Testis (tissue), 3 donors: Measurements from ENCODE around the gene IL17RA. TPM values are rescaled to one million over a fixed set of nuclear protein-coding genes. Genes with fewer than 3 reads are reported as not detected.

ENCODE experiments used
- DNase-seq: peaks from one replicate; pipeline ENCODE4 v3.0.0-alpha.2; 2019
- H3K27ac ChIP-seq, 2 donors: fragments of 200-600 bp; sonication (generic); one replicate each; pipeline ENCODE4 v1.5.1; 2019
- H3K27me3 ChIP-seq: fragments of 200-600 bp; sonication (generic); one replicate; pipeline ENCODE4 v1.5.1; 2019
- H3K36me3 ChIP-seq: fragments of 200-600 bp; sonication (generic); one replicate; pipeline ENCODE4 v1.5.1; 2017; ENCODE audit warnings: low read depth; ENCODE audit errors: missing control alignments
- H3K4me1 ChIP-seq: fragments of 200-600 bp; sonication (generic); one replicate; pipeline ENCODE4 v1.5.1; 2019
- H3K4me3 ChIP-seq, 2 donors: fragments of 200-600 bp; sonication (generic); one replicate each; pipeline ENCODE4 v1.5.1; 2017 to 2019
- H3K9me3 ChIP-seq: fragments of 200-600 bp; sonication (generic); one replicate; pipeline ENCODE4 v1.5.1; 2017
- CTCF ChIP-seq, 3 experiments: fragments of 450-650 bp in 2 of 3; fragments of 200-600 bp in 1 of 3; sonication (generic) in 1 of 3; IDR thresholded peaks; one replicate each; pipeline ENCODE4 v1.5.1; 2016 to 2019; ENCODE audit warnings: antibody characterized with exemption in 3 of 3, mild to moderate bottlenecking in 2 of 3, moderate library complexity in 1 of 3
- POLR2A ChIP-seq: fragments of 450-650 bp; IDR thresholded peaks from one replicate; pipeline ENCODE4 v1.6.1; 2017; ENCODE audit warnings: antibody characterized with exemption, mild to moderate bottlenecking, moderate library complexity
- WGBS, 2 donors: methylation state at CpG; one replicate each; pipeline ENCODE4 v1.1.5; 2018; 5-methylcytosine and 5-hydroxymethylcytosine counted together
- intact Hi-C: fragments of 100-400 bp; cut with DNase I; formaldehyde crosslinking; loops from one replicate; pipeline ENCODE4 v1.15.1; 2023; ENCODE audit warnings: low total_unique reads
- polyA plus RNA-seq: library from polyadenylated mRNA; stranded (reverse); fragments of 350-450 nt; fragmentation: Illumina TruSeq; extraction: RNeasy Lipid Tissue Mini Kit (QIAGEN cat#74804); gene quantifications from one replicate; pipeline ENCODE4 v1.2.3, GENCODE V29; 2014; ENCODE audit warnings: low read depth, low replicate concordance; ENCODE audit not compliant: insufficient read depth
- total RNA-seq, 2 donors: library from RNA; depleted of rRNA; stranded (reverse); fragments of >200 nt; gene quantifications; one replicate each; pipeline ENCODE4 v1.2.3, GENCODE V29; 2016

IL17RA gene
- total and polyA plus RNA-seq, 3 donors from 2014 or later = 6.8 to 12.8 (median 8.3) TPM

- no peak overlapping the region for H3K4me3 ChIP-seq
- H3K9me3 ChIP-seq = no peaks in the 10 kb centered on the region
- H3K27me3 ChIP-seq = no peaks in the 10 kb centered on the region
- intact Hi-C loops = no loop called here
- H3K27ac ChIP-seq = no peak overlapping the region
- no peak for TF ChIP-seq CTCF (IDR thresholded peaks at IDR 0.05)
- no peak for TF ChIP-seq POLR2A
- WGBS, 2 donors = 90 to 97% methylated on average over 7 to 13 of the region's 14 CpGs
- H3K4me1 ChIP-seq = no peaks in the 10 kb centered on the region
- no peaks in the 10 kb centered on the region for H3K36me3 ChIP-seq
- DNase-seq = no peak
Observed at GRCh38 chr22:17104336-17104935, 19.6 kb downstream of the IL17RA start.

- H3K4me3 ChIP-seq = no peak overlapping the region
- H3K4me1 ChIP-seq = no peaks in the 10 kb centered on the region
- DNase-seq = no peak
- TF ChIP-seq POLR2A (no peak), CTCF (IDR thresholded peaks at IDR 0.05) (no peak)
- no peak overlapping the region for H3K27ac ChIP-seq
- intact Hi-C loops = no loop called here
- no peaks in the 10 kb centered on the region for H3K36me3 ChIP-seq
- no peaks in the 10 kb centered on the region for H3K27me3 ChIP-seq
- WGBS, 2 donors = 84 to 88% methylated on average over 11 to 22 of the region's 22 CpGs
- H3K9me3 ChIP-seq = no peaks in the 10 kb centered on the region
Observed at GRCh38 chr22:17105143-17106129, 20.6 kb downstream of the IL17RA start.

DNA sequence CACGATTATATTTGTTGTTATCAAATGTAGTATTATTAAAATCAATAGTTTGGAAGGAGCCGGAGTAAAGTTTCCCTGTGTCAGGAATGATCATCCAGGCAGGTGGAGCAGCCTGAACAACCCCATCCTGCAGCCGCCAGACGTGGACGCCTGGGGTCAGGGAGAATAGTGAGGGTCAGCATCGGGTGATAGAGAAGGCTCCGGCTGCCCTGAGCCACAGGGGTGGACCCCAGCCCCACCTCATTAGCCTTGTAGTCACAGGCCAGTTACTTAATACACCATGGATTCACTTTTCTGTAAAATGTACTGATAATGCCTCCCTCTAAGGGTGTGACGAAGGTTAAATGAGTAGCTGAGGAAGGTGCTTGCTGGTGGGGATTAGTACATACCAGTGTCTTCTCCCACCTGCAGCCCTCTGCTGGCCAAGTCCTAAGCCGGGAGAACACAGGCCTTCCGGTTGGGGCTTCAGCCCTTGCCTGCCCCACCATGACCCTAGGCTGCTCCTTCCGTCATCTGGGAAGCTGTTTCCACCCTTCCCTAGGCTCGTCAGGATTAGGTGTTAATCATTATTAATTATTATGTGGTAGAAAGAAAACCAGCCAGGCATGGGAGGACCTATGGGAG is 21.5 kb downstream of the IL17RA start:
- Histone ChIP-seq H3K4me1 (no peaks in the 10 kb centered on the region), H3K27ac (no peak overlapping the region), H3K9me3 (no peaks in the 10 kb centered on the region), H3K27me3 (no peaks in the 10 kb centered on the region), H3K4me3 (no peak overlapping the region), H3K36me3 (no peaks in the 10 kb centered on the region)
- intact Hi-C loops = no loop called here
- no peak for DNase-seq
- TF ChIP-seq POLR2A (no peak), CTCF (IDR thresholded peaks at IDR 0.05) (no peak)
- 73 to 86% methylated on average over 12 of the region's 12 CpGs for WGBS, 2 donors

DNA sequence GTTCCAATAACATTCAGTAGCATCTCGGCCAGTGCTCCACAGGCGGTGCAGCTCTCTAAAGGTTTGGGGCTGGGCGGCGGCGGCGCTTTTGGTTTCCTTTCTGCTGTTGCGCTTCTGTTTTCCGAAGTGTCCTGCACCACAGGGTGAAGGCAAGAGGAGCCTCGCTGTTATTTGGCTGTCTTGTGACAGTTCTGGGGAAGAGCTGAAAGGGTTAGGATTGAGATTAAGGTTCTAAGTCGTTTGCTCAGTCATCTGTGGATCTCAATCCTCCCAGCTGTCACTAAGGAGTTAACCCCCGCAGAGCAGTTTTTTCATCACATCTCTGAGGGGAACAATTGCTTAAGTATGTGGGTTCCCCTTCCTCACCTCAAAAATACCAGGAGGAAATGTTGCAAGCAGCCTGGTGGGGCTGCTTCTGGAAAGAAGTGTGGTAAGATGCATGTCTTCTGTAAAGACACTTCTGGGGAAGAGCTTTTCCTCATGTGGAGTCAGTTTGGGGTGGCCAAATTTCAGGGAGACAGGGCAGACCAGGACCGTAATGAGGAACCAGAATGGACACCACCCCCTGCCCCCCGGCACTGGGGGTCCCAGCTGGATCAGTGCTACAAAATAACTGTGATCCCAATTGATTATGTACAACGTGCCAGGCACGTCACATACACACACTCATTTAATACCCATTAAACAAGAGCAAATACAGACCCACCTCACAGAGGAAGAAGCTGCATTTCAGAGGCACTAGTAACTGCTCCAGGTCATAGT is 22.2 kb downstream of the IL17RA start:
- intact Hi-C loops = no loop called here
- TF ChIP-seq CTCF (IDR thresholded peaks at IDR 0.05) (no peak), POLR2A (no peak)
- no peaks in the 10 kb centered on the region for H3K27me3 ChIP-seq
- WGBS, 2 donors = 75 to 83% methylated on average over 13 to 15 of the region's 15 CpGs
- no peaks in the 10 kb centered on the region for H3K9me3 ChIP-seq
- DNase-seq = no peak
- no peaks in the 10 kb centered on the region for H3K36me3 ChIP-seq
- no peak overlapping the region for H3K27ac ChIP-seq
- no peak overlapping the region for H3K4me3 ChIP-seq
- H3K4me1 ChIP-seq = no peaks in the 10 kb centered on the region
